Rectal smooth muscle tissue (tissue), 1 donor: ENCODE results near the gene OXER1.

ENCODE experiments used
- H3K27ac ChIP-seq: one replicate; pipeline ENCODE4 v1.7.0; 2013; ENCODE audit warnings: low read depth, low read length, inconsistent platforms
- H3K27me3 ChIP-seq: one replicate; pipeline ENCODE4 v1.7.0; 2013; ENCODE audit warnings: low read length; ENCODE audit not compliant: control insufficient read depth, insufficient read depth
- H3K36me3 ChIP-seq: one replicate; pipeline ENCODE4 v1.7.0; 2013; ENCODE audit warnings: low read length; ENCODE audit not compliant: control insufficient read depth, insufficient read depth
- H3K4me1 ChIP-seq: one replicate; pipeline ENCODE4 v1.7.0; 2013; ENCODE audit warnings: low read length; ENCODE audit not compliant: control insufficient read depth, insufficient read depth
- H3K4me3 ChIP-seq: one replicate; pipeline ENCODE4 v1.7.0; 2013; ENCODE audit warnings: low read length
- H3K9ac ChIP-seq: one replicate; pipeline ENCODE4 v1.7.0; 2013; ENCODE audit warnings: low read length

OXER1 gene

DNA sequence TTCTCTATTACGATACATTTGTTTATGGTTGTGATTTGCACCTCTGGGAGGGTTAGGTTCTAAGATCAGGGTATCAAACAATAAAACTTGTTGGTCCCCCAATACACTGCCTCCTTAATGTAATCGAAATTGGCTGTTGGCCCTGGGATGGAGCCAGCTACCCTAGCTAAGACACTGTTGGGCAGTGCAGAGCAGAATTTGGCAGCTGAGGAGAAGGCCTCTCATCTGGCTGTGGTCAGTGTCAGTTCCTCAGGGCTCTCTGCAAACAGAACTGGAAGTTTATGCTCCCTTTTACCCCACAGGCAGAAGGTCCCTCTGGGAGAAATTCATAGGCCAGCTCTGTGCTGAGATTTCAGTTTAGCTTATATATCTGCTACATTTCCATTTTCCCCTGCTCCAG, 37.0 kb upstream of the OXER1 start:
- H3K4me1 ChIP-seq = peaks cover 6% of the 10 kb centered on the region
- no peaks in the 10 kb centered on the region for H3K27me3 ChIP-seq
- H3K9ac ChIP-seq = no peak overlapping the region
- H3K27ac ChIP-seq = no peak overlapping the region
- no peaks in the 10 kb centered on the region for H3K36me3 ChIP-seq
- H3K4me3 ChIP-seq = no peak overlapping the region

DNA sequence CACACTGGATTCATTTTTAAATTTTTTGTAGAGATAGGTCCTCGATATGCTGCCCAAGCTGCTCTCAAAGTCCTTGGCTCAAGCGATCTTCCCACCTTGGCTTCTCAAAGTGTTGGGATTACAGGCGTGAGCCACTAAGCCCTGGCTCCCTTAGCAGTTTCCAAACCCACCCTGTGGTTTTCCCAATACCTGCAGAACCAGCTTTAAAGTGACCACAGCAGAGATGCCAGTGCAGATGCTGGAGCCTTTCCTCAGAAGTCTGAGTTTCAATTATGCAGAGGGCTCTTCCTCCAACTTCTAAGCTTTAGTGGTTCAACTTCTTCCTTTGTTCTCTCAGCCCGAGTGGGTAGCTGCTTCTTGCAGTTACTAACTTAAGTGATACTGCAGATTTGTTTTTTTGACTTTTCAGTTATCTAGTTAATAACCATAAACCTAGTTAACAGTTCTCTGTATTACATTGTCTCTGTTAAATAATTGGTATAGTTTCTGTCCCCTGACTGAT, 36.6 kb upstream of the OXER1 start:
- H3K27me3 ChIP-seq = no peaks in the 10 kb centered on the region

GRCh38 chr2:42799881-42800280, 35.9 kb upstream of the OXER1 start:
- Histone ChIP-seq H3K9ac (no peak overlapping the region), H3K27me3 (no peaks in the 10 kb centered on the region)

More for the DNA sequence above, 36.6 kb upstream of the OXER1 start:
- Histone ChIP-seq H3K27ac (no peak overlapping the region), H3K36me3 (no peaks in the 10 kb centered on the region), H3K9ac (no peak overlapping the region), H3K4me3 (no peak overlapping the region), H3K4me1 (peaks cover 6% of the 10 kb centered on the region)

DNA sequence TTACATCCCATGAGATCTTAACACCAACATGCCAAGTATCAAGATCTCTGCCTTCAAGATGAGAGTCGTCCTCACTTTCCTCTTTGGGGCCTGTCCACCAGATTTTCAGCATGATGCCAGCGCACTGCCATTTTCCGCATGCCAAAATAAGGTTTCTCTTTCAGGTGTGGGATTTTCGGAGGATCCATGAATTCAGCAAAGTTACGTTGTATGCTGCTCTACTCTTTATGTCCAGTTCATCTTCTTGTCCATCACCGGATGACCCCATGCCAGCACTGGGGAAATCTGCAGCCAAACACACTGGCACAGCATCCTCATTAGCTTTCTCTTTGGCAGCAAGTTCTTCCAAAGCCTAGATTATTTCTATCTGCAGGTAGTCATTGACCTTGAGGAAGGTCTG, 33.3 kb upstream of the OXER1 start:
- Histone ChIP-seq H3K4me1 (peaks cover 6% of the 10 kb centered on the region), H3K27ac (no peak overlapping the region), H3K36me3 (no peaks in the 10 kb centered on the region), H3K27me3 (no peaks in the 10 kb centered on the region), H3K9ac (no peak overlapping the region), H3K4me3 (no peak overlapping the region)

More at GRCh38 chr2:42799881-42800280, 35.9 kb upstream of the OXER1 start:
- no peaks in the 10 kb centered on the region for H3K36me3 ChIP-seq
- H3K4me3 ChIP-seq = no peak overlapping the region
- no peak overlapping the region for H3K27ac ChIP-seq
- peaks cover 6% of the 10 kb centered on the region for H3K4me1 ChIP-seq

DNA sequence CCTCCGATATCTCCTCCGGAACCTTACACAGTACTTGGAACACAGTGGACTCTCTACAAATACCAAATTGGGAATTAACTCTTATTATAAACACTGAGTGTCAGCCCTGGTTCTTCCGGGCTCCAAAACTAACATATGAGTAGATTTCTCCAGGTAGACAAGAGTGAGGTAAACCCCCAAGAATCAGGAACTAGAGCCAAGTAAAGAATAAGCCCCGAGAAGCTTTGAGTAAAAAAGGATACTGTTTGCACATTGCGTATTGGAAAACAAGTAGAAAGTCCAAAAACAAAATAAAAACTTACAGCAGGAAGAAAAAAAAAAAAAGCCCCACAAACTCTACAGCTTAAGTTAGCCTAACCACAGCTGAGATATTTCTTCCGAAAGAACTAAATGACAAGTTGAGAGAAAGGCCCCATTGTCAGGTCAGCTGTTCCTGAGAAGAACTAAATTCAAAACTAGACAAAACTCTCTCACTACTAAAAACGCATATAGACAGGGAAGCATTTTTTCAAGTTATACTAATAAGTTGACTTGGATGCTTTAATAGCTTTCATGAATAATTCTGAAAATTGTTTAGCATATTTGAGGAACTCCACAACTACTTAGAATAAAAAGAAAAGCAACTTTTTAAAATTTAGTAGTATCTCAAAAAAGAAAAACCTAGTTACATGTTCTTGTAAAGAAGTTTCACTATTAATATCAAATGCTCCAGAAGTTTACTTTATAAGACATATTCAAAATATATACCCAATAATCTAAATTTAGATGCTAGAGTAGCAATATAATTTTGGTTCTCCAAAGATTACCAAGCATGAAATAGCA, 32.7 kb upstream of the OXER1 start:
- no peaks in the 10 kb centered on the region for H3K27me3 ChIP-seq
- H3K4me1 ChIP-seq = peaks cover 5% of the 10 kb centered on the region
- H3K4me3 ChIP-seq = no peak overlapping the region
- no peaks in the 10 kb centered on the region for H3K36me3 ChIP-seq
- no peak overlapping the region for H3K27ac ChIP-seq
- H3K9ac ChIP-seq = no peak overlapping the region

GRCh38 chr2:42795841-42796301, 31.9 kb upstream of the OXER1 start:
- Histone ChIP-seq H3K27me3 (no peaks in the 10 kb centered on the region), H3K36me3 (no peaks in the 10 kb centered on the region), H3K4me1 (no peaks in the 10 kb centered on the region), H3K4me3 (no peak overlapping the region), H3K9ac (no peak overlapping the region), H3K27ac (no peak overlapping the region)

DNA sequence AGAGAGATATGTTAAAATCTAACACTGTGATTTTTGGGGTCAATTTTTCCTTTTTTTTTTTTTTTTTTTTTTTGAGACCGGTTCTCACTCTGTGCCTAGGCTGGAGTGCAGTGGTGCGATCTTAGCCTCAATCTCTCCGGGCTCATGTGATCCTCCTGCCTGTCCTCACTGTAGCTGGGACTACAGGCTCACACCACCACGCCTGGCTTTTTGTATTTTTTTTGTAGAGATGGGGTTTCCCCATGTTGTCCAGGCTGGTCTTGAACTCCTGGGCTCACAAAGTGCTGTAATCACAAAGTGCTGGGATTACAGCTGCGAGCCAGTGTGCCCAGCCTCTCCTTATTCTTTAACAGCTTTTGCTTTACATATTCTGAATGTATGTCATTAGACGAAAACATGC, 31.3 kb upstream of the OXER1 start:
- Histone ChIP-seq H3K9ac (no peak overlapping the region), H3K4me3 (no peak overlapping the region), H3K4me1 (no peaks in the 10 kb centered on the region), H3K27ac (no peak overlapping the region), H3K27me3 (no peaks in the 10 kb centered on the region), H3K36me3 (no peaks in the 10 kb centered on the region)

DNA sequence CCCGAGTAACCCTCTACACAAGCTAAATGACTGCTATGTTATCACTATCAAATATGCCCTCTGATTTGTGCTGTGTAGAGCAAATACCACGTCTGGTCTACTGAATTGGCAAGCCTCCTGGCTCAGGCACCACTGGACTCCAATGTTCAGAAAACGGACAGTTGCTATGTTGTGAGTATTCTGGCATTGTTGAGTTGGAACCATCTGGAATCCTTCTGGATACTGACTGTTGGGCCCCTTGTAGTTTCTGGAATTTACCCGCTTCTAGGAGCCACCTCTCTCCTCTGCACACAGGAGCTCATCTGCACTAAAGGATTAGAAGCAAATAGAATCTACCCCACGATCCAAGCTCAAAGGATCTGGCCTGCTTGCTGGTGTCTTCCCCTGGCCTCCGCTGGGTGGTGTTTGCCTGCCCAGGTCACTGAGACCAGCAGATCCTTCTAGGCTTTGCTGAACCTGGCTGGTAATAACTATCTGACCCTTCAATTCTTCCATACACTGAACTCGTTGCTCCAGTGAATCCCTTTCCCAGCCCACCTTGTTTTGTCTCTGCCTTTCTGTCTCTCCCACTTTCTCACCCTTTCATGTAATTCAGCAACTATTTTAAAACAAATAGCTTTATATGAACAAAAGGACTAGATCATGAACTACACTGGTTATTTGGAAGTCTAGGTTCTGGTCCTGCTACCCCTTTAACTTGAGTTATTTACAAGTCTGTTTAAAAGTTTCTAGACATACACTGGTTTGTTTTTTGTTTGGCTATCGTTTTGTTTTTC, 30.5 kb upstream of the OXER1 start:
- Histone ChIP-seq H3K27ac (no peak overlapping the region), H3K36me3 (no peaks in the 10 kb centered on the region), H3K9ac (no peak overlapping the region), H3K27me3 (no peaks in the 10 kb centered on the region), H3K4me1 (peaks cover 2% of the 10 kb centered on the region), H3K4me3 (no peak overlapping the region)

- peaks cover 2% of the 10 kb centered on the region for H3K4me1 ChIP-seq
- H3K27ac ChIP-seq = no peak overlapping the region
- peak overlapping the region; percentile 83 for H3K4me3 ChIP-seq
- H3K9ac ChIP-seq = peak overlapping the region; percentile 35
- no peaks in the 10 kb centered on the region for H3K36me3 ChIP-seq
- H3K27me3 ChIP-seq = no peaks in the 10 kb centered on the region
These were observed 29.7 kb upstream of the OXER1 start for GRCh38 chr2:42793334-42794270.

DNA sequence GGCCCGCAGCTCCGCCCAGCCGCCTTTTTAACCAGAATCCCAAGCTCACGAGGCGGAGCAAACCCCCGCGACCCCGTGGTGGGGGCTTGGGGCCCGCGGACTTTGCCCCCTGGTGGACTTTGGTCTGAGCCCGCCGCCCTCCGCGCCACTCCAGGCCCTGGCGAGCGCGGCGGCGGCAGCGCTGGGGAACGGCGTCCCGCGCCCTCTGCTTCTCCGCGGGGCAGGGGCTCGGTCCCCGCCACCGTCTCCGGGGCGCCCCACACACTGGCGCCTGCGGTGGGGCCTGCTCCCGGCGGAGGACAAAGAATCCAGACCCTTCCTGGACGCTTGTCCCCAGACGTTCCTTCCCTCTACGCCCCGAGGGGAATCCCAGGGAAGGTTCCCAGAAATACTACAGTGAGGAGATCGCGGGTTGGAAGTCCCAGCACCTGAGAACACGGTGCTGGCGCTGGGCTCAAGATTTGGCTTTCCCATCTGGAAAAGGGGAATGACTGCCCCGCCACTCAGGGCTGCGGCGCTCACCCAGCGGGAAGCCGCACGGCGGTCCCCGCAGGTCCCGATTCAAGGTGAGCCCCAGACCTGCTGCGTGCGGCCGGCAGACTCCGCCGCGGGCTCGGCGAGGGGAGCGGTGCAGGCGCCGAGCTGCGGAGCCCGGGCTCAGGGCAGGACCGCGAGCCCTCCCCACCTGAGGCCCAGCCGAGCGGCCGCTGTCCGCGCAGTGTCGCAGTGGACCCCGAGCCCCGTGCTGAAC, 28.8 kb upstream of the OXER1 start, which contains the start of gene HAAO:
Gene HAAO (minus strand): TSS at position 1 of the 751 bp plus-strand sequence. CDS start 47 bp downstream, outside the sequence.
- Histone ChIP-seq H3K27ac (peak within 1 kb of the TSS; percentile 64), H3K27me3 (no peaks in the 10 kb centered on the region), H3K4me1 (peaks cover 2% of the 10 kb centered on the region), H3K9ac (peak within 1 kb of the TSS; percentile 78), H3K36me3 (no peaks in the 10 kb centered on the region), H3K4me3 (peak within 1 kb of the TSS; percentile 83)

DNA sequence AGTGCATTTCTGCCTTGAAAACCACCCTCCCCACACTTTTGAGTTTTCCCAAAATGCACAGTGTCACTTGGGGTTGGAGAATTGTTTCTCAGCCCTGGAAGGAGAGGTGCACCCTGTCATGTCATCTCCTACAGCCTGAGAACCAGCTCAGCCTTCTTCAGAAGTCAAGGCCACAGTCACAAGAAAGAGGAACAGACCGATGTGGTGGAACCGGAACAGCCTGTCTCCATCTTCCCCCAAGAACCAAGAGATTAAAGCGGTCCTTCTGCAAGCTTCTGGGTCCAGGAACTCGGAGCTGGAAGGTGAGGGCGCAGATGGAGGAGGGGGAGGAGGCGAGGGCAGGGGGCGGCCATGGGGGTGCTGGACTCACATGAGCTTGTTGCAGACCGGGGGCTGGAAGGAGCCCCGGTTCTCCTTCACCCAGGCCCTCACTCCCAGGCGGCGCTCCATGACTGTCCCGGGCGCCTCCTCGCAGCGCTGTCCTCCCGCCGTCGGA, 28.2 kb upstream of the OXER1 start:
- H3K4me1 ChIP-seq = peaks cover 2% of the 10 kb centered on the region
- peak overlapping the region; percentile 4 for H3K9ac ChIP-seq
- H3K27me3 ChIP-seq = no peaks in the 10 kb centered on the region

More for the DNA sequence above, 28.2 kb upstream of the OXER1 start:
- Histone ChIP-seq H3K36me3 (no peaks in the 10 kb centered on the region), H3K27ac (peak overlapping the region; percentile 64), H3K4me3 (peak overlapping the region; percentile 83)
